ENCODE results near the gene ZMYM1. TPM values are rescaled to one million over a fixed set of nuclear protein-coding genes. Genes with fewer than 3 reads are reported as not detected.

Gene ZMYM1
- total RNA-seq, 2 experiments from 2014 or later: 3.9 to 6.1 TPM

Other genes with a start within 250 kb of the ZMYM1 start
- 10 to 100 TPM; 67.4 to 68.1 TPM for gene SMIM12, start 219.6 kb upstream of the ZMYM1 start, total RNA-seq
- under 1 TPM; 0.74 to 0.91 TPM for gene DLGAP3, start 149.7 kb upstream of the ZMYM1 start, total RNA-seq
- 10 to 100 TPM; 18.4 to 19.2 TPM for gene TMEM35B, start 94.0 kb upstream of the ZMYM1 start, total RNA-seq
- gene ZMYM6, start 47.4 kb upstream of the ZMYM1 start, total RNA-seq: 10 to 100 TPM; 12.3 to 17.2 TPM
- gene SFPQ, start 113.8 kb downstream of the ZMYM1 start, total RNA-seq: 100 to 1,000 TPM; 423 to 440 TPM
- gene ZMYM4, start 189.3 kb downstream of the ZMYM1 start, total RNA-seq: 10 to 100 TPM; 30.9 to 32.7 TPM